Measurements from ENCODE around the gene UGT2A1. TPM values are rescaled to one million over a fixed set of nuclear protein-coding genes. Genes with fewer than 3 reads are reported as not detected.

The UGT2A1 gene
- total and polyA plus RNA-seq, 2 of the 13 experiments (the other 11 are each of a cell fraction or from before 2014, with no cell fraction given) = not detected

DNA sequence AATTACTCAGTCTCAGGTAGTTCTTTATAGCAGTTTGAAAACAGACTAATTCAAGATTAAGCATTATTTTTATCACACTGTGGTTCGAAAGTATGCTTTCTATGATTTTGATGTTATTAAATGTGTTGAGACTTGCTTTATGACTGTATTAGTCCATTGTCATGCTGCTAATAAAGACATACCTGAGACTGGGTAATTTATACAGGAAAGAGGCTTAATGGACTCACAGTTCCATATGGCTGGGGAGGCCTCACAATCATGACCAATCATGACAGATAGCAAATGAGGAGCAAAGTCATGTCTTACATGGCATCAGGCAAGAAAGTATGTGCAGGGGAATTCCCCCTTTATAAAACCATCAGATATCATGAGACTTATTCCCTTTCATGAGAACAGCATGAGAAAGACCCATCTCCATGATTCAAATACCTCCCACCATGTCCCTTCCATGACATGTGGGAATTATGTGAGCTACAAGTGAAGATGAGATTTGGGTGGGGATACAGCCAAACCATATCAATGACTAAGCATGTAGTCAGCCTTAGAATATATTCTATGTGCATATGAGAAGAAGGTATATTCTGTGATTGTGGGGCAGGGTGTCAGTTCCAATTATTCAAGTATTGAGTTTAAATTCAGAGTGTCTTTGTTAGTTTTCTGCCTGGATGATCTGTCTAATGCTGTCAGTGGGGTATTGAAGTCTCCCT lies 44.6 kb upstream of the UGT2A1 start (continued):
- TF ChIP-seq NRL (CRISPR knock-in tag; IDR thresholded peaks at IDR 0.05; ENCODE audit: borderline replicate concordance) (no peak), SP140L (CRISPR knock-in tag; IDR thresholded peaks at IDR 0.05; ENCODE audit: borderline replicate concordance) (no peak), ZNF24 (IDR thresholded peaks at IDR 0.05) (no peak), MAFK (conservative IDR thresholded peaks at IDR 0.05 in 1 of 2, IDR thresholded peaks at IDR 0.05 in 1 of 2; ENCODE audit: low read length in 2 of 2) (no peak), KAT2B (IDR thresholded peaks at IDR 0.05; ENCODE audit: borderline replicate concordance, low read depth, low read length) (no peak), GATAD2A (CRISPR knock-in tag; IDR thresholded peaks at IDR 0.05) (no peak), KLF12 (CRISPR knock-in tag; IDR thresholded peaks at IDR 0.05; ENCODE audit: borderline replicate concordance) (no peak)
- TF ChIP-seq, protein P1, sequence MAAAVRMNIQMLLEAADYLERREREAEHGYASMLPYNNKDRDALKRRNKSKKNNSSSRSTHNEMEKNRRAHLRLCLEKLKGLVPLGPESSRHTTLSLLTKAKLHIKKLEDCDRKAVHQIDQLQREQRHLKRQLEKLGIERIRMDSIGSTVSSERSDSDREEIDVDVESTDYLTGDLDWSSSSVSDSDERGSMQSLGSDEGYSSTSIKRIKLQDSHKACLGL (CRISPR knock-in tag; IDR thresholded peaks at IDR 0.05) = no peak
- TF ChIP-seq, protein P2, sequence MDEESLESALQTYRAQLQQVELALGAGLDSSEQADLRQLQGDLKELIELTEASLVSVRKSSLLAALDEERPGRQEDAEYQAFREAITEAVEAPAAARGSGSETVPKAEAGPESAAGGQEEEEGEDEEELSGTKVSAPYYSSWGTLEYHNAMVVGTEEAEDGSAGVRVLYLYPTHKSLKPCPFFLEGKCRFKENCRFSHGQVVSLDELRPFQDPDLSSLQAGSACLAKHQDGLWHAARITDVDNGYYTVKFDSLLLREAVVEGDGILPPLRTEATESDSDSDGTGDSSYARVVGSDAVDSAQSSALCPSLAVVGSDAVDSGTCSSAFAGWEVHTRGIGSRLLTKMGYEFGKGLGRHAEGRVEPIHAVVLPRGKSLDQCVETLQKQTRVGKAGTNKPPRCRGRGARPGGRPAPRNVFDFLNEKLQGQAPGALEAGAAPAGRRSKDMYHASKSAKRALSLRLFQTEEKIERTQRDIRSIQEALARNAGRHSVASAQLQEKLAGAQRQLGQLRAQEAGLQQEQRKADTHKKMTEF (CRISPR knock-in tag; IDR thresholded peaks at IDR 0.05) = no peak

DNA sequence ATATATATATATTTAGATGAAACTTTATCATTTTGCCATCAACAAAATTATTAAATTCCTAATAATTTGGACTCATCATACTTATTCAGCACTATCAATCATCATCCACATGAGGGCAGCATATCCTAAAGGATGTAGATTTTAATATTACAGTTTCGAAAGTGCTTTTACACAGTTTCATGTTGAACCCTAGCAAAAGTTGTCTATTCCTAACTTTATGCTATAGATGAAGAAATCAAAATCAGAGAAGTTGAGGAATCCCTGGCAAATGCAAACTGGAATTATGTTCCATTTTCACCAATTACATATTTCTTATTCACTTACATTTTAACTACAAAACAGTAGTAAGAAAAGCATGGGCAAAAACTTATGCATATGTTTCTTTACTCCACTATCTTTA lies 36.6 kb upstream of the UGT2A1 start:
- FAIRE-seq (peak; percentile 40), ATAC-seq (no peak), DNase-seq (ENCODE audit: low spot score) (peak; percentile 66)
- Histone ChIP-seq H3K27ac (ENCODE audit: extremely low read length, insufficient read depth, low read length) (peak overlapping the region; percentile 2), H3K27me3 (ENCODE audit: control insufficient read depth in 1 of 2, insufficient read depth in 2 of 2, low read length in 2 of 2) (no peaks in the 10 kb centered on the region), H3K4me1 (ENCODE audit: insufficient read depth, low read length) (peaks cover 19% of the 10 kb centered on the region), H3K9ac (ENCODE audit: insufficient read depth, low read depth, low read length) (no peak overlapping the region), H4K20me1 (ENCODE audit: insufficient read depth, low read length) (no peaks in the 10 kb centered on the region), H3K36me3 (replicated peaks in 1 of 2; ENCODE audit: control insufficient read depth in 1 of 2, insufficient read depth in 2 of 2, low read length in 2 of 2) (no peaks in the 10 kb centered on the region), H3K4me3 (replicated peaks in 1 of 3; ENCODE audit: insufficient read depth in 1 of 3, low read depth in 2 of 3, low read length in 3 of 3) (no peak overlapping the region), H3K9me3 (ENCODE audit: low read length) (peaks cover 5% of the 10 kb centered on the region; the same call in 1 of the 2 replicates), H3K4me2 (ENCODE audit: low read depth, low read length) (no peak overlapping the region), H2AFZ (ENCODE audit: low read length) (no peak overlapping the region), H3K79me2 (ENCODE audit: insufficient read depth, low read length) (no peaks in the 10 kb centered on the region)
- intact Hi-C loops (cut with micrococcal nuclease; ENCODE audit: unreplicated experiment) = loop anchor here (1.0 kb wide), 5 partner anchors 134 to 870 kb away; no protein-coding TSS in a partner anchor
- no TSS peak for BruUV-seq (replicated peaks)
- 3% methylated on average over 1 of the region's 1 CpG for WGBS (ENCODE audit: low lambda C conversion rate)
- in situ Hi-C loops (cut with HindIII; ENCODE audit: extremely low pct_ligation_motif_present, low pct_unique_long_range_greater_than_20kb) = loop anchor here (25.0 kb wide), 1 partner anchor 823 kb away; the partner anchor contains the start of gene AMTN
- POLR2A ChIA-PET = interaction anchor here (1.8 kb wide), 1 partner anchor 134 kb away, joined by 7 read pairs; no protein-coding TSS in a partner anchor
- CTCF ChIA-PET (ENCODE audit: low intra/inter-chr PET ratio, low total read pairs) = interaction anchor here (1.3 to 3.7 kb wide), 6 partner anchors 134 to 870 kb away, joined by 4 to 59 read pairs (median 13); no protein-coding TSS in a partner anchor
- TF ChIP-seq ZNF891 (CRISPR knock-in tag; IDR thresholded peaks at IDR 0.05) (no peak), ZNF205 (CRISPR knock-in tag; IDR thresholded peaks at IDR 0.05) (no peak), ISL2 (CRISPR knock-in tag; IDR thresholded peaks at IDR 0.05) (0 out of 2 replicates have a peak, but pooled peaks have one; percentile 18), KAT8 (CRISPR knock-in tag; IDR thresholded peaks at IDR 0.05) (0 out of 2 replicates have a peak, but pooled peaks have one; percentile 10), RFXANK (CRISPR knock-in tag; IDR thresholded peaks at IDR 0.05) (no peak), ZNF674 (CRISPR knock-in tag; IDR thresholded peaks at IDR 0.05; ENCODE audit: low read depth) (no peak), POGZ (CRISPR knock-in tag; IDR thresholded peaks at IDR 0.05) (0 out of 2 replicates have a peak, but pooled peaks have one; percentile 22)
- TF ChIP-seq, protein P3, sequence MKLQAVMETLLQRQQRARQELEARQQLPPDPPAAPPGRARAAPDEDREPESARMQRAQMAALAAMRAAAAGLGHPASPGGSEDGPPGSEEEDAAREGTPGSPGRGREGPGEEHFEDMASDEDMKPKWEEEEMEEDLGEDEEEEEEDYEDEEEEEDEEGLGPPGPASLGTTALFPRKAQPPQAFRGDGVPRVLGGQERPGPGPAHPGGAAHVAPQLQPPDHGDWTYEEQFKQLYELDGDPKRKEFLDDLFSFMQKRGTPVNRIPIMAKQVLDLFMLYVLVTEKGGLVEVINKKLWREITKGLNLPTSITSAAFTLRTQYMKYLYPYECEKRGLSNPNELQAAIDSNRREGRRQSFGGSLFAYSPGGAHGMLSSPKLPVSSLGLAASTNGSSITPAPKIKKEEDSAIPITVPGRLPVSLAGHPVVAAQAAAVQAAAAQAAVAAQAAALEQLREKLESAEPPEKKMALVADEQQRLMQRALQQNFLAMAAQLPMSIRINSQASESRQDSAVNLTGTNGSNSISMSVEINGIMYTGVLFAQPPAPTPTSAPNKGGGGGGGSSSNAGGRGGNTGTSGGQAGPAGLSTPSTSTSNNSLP (IDR thresholded peaks at IDR 0.05; ENCODE audit: low read depth, low read length) = peak; percentile 60; the same call in 1 of the 2 replicates
- TF ChIP-seq, protein P2 (CRISPR knock-in tag; IDR thresholded peaks at IDR 0.05) = 0 out of 2 replicates have a peak, but pooled peaks have one; percentile 23
